HG02571 (cell line): ENCODE results near the gene NUCKS1.
"Not testable (repeated sequence)": the region's sequence is repeated elsewhere in the genome, so short reads cannot be mapped to it uniquely, and the experiment has no call there.

Experiments used
- ATAC-seq: cut with Tn5 transposase; IDR thresholded peaks from one replicate; pipeline ENCODE4 v1.9.1; 2021; ENCODE audit warnings: mild to moderate bottlenecking, moderate library complexity; ENCODE audit not compliant: unreplicated experiment

Gene NUCKS1

GRCh38 chr1:205733438-205734175, 16.4 kb downstream of the NUCKS1 start:
- ATAC-seq, result no peak

GRCh38 chr1:205729945-205730610, 19.9 kb downstream of the NUCKS1 start:
- ATAC-seq, result no peak

GRCh38 chr1:205726619-205727125, 23.3 kb downstream of the NUCKS1 start:
- no peak for ATAC-seq

- no peak for ATAC-seq
These were observed 24.5 kb downstream of the NUCKS1 start for GRCh38 chr1:205725514-205725913.

GRCh38 chr1:205720740-205721139, 29.2 kb downstream of the NUCKS1 start:
- not testable (repeated sequence) for ATAC-seq

- ATAC-seq, result no peak
These were observed 30.2 kb downstream of the NUCKS1 start for GRCh38 chr1:205719762-205720161.

GRCh38 chr1:205719015-205719414, 31.0 kb downstream of the NUCKS1 start:
- no peak for ATAC-seq

GRCh38 chr1:205716371-205717132, 33.4 kb downstream of the NUCKS1 start:
- ATAC-seq, result no peak

GRCh38 chr1:205715628-205716027, 34.4 kb downstream of the NUCKS1 start:
- ATAC-seq, result no peak

GRCh38 chr1:205714906-205715246, 35.1 kb downstream of the NUCKS1 start:
- ATAC-seq, result no peak

- no peak for ATAC-seq
These were observed 35.6 kb downstream of the NUCKS1 start for GRCh38 chr1:205714190-205714905.

- no peak for ATAC-seq
These were observed 38.6 kb downstream of the NUCKS1 start for GRCh38 chr1:205711105-205712048.

- ATAC-seq, result no peak
These were observed 39.5 kb downstream of the NUCKS1 start for GRCh38 chr1:205710201-205711062.

- no peak for ATAC-seq
These were observed 40.3 kb downstream of the NUCKS1 start for GRCh38 chr1:205709640-205710039.

GRCh38 chr1:205709059-205709398, 41.0 kb downstream of the NUCKS1 start:
- ATAC-seq, result no peak

- ATAC-seq, result no peak
These were observed 43.1 kb downstream of the NUCKS1 start for GRCh38 chr1:205706601-205707502.

GRCh38 chr1:205704903-205705302, 45.1 kb downstream of the NUCKS1 start:
- no peak for ATAC-seq

- no peak for ATAC-seq
These were observed 46.9 kb downstream of the NUCKS1 start for GRCh38 chr1:205703072-205703471.
